GM18502 (cell line): ENCODE measurements around the gene BNIP5.

Experiments used
- ATAC-seq: cut with Tn5 transposase; IDR thresholded peaks from one replicate; pipeline ENCODE4 v1.9.1; 2021; ENCODE audit warnings: mild to moderate bottlenecking; ENCODE audit not compliant: unreplicated experiment, poor library complexity

Gene BNIP5

DNA sequence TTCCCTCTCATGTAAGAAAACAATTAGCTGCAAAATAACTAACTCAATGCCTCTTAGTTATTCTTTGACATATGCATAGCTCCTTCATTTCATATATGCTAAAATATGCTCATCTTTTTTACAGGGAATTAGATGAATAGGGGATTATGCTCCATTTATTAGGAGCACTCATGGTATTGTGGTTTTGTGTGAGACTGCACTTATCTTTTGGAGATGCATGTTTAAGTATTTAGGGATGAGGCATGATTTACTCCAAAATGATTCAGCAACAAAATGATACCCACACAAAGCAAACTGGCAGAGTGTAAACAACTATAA, 8.8 kb downstream of the BNIP5 start:
- no peak for ATAC-seq

DNA sequence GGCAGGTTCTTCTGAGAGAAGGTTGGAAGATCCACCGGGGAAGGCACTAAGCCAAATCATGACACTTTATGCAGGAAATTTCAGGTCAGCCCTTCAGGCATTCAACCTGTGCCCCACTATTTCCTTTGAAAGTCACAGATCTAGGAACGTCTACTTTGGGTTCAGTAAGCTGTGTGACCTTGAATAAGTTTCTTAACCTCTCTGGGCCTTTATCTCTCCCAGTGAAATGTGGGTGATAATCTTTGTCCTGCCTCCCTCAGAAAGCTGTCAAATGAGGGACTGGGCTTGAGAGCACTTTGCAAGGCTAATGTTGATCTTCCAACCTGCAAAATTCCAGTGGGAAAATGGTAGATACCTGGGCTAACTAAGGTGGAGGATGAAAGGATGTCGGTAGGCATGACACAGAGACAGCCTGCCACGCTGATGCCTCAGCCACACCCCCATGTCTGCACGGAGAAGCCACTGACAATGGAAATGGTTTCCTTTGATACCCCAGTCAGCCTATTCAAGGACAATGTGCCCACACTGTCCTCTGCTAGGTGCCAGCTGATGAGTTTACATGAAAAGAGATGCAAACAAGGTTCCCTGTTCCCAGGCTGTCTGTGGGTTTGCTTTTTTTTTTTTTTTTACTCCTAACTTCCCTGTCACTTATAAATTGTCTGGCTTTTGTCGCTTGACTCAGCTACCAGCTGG, 9.3 kb downstream of the BNIP5 start:
- ATAC-seq, result no peak

DNA sequence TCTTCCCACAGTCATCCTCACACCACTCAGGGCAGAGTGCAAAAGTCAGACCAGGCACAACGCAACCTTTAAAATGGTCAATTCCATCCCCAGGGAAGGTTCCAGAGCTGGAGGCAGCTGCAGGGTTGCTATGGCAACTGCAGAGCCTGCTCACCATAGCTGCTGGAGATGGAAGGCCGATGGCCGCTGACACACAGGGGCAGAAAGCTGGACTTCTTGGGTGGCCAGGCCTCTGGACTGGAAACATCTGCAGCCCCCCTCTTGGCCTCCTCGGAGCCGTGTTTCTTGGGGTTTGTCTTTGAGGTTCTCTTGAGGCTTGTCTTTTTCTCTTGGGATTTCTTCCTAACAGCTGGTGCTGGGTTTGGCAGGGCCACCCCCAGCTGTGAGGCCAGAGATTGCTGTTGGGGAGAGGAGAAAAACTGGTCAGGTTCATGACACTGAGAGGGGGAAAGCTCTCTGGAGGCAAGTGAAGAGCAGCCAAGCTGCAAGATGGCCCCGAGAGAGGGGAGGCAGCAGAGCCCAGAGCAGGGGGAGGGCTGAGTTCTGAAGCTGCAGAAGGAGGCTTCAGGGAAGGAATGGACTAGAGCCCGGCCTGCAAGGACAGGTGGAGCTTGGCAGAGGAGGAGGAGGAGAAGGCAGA, 10.2 kb downstream of the BNIP5 start:
- ATAC-seq, result no peak

DNA sequence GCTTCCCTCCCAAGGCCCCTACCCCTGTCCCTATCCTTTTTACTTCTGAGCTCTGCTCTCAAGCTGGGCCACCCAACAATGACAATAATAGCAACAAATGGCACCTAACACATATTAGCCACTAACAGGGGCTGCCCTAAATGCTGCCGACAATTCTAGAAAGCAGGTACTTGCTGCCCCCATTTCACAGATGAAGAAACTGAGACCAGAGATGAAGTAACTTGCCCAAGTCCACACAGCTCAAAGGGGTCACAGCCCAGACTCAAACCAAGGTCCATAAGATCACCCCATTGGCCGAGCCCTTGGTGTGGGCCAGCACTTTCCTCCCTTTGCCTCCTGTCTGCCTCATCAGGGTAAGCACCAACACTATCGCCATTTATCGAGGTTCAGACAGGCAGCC, 12.0 kb downstream of the BNIP5 start:
- ATAC-seq, result no peak

DNA sequence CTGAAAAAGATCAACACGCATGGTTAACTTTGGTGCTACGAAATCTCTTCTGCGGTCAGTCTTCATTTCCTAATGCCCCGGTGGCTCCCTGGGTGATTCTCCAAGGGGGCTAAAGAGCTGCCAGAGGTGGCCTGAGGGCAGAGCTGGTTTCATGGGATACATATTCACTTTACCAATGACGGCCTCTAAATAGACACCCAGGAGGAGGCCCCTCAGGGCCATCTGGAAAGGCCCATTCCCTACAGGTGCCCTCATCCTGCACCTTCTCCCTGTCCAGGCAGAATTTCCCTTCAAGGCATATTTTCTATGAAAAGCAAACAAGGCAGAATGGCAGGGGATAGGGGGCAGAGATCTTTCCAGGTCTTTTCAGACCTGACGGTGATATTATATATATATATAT, 12.5 kb downstream of the BNIP5 start:
- ATAC-seq, result no peak

DNA sequence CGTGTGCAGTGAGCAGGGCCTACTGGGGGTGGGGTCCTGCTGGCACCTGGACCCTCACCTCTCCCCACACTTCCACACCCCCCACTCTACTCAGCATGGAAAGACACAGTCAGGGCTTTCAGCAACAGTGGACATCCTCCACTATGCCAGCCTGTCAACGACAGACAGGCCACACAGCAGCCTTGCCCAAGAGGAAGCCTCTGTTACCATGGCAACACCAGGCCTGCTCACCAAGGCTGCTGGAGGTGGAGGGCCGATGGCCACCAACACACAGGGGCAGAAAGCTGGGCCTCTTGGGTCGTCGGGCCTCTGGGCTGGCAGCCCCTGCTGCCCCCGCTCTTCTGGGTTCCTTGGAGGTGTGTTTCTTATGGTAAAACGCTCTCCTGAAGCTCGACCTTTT, 13.6 kb downstream of the BNIP5 start:
- no peak for ATAC-seq

DNA sequence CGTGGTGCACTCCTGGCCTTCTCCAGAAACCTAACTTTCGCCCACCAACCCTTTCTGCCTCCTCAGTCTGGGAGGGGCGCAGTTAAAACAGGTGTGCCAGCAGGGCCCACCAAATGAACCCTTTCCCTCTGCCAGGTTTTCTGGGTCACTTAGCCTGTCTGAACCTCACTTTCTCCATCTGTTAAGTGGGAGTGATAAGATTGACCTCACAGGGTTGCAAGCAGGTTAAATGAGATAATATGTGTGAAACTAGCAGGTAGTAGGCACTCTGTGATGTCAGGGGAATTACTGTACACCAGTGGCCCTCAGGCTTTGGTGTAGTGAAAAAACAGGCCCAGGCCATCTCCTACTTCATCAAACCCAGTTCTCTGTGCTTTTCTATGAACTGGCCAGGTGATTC, 14.1 kb downstream of the BNIP5 start:
- no peak for ATAC-seq

DNA sequence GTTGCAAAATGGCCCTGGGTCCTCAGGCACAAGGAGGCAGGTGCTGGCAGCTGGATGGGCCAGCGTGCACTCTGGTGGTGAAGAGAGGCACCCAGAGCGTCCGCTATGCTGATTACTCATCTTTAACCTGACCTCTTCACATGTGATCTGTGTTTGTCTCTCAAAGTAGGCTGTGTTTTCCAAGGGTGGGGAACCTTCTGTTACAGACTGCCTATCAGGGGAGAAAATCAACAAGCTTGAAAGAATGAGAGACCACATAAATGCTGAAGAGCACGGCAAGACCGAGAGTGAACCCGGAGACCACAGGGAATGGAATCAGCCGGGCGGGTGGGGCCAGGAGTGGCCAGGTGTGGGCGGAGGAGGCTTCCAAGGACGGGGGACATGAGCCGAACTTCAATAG, 16.2 kb downstream of the BNIP5 start:
- ATAC-seq, result no peak

DNA sequence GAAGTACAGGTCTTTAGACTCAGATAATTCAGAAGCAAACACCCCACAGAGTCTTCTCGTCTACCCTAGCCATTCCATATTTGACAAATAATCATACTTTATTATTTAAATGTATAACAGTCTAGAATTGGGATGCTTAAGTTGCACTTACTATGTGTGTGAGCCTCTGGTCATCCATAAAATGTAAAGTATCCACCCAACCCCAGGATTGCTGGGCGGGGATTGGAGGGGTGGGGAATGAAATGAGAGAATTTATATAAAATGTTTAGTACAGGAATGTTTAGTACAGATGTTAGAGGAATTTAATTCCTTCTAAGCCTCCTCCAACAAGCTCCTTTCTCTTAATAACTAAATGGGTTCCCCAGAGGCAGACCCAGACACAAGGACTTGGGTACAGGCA, 16.9 kb downstream of the BNIP5 start:
- no peak for ATAC-seq

DNA sequence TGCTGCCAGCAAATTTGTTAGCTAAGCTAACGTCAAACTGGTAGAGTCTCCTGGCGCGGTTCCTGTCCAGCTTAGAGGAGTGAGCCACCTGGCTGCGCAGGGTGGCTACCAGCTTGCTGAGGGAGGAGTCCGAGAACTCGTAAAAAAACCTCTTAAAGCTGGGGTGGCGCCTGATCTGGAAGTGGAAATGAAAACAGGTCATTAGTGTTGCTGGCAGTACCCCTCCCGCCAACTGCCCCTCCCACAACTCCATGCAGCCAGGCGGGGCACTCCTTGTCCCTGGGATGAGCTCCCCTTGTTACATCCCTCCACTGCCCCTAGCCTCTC, 17.3 kb downstream of the BNIP5 start:
- no peak for ATAC-seq

DNA sequence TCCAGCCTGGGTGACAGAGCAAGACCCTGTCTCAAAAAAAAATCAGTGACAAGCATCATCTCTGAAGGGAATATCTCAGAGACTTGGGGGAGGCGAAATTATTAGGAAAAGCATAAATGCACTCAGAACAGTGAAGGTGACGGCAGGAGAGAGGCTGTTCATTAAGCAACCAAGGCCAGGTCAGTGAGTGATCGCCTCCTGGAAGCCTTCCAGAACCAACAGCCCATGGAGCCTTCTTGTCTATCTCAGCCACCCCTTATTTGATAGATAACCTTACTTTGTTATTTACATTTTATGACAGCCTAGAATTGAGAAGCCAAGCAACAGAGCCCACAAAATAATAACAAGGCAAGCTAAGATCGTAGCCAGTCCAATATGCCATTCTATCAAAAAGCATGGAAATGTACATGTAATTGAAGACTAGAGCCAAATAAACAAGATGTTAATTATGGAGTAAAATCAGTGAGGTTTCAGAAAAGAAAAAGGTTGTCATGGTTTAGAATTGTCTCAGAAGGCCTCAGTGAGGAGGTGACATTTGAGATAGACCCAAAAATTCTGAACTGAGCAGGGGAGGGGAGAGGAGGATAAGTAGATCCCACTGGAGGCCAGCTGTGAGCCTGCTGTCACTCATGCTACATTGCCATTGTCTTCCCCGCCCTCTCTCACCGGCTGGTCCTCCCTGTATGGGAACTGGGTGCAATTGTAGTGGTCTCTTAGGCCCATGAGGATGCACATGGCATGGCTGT, 17.8 kb downstream of the BNIP5 start:
- no peak for ATAC-seq

DNA sequence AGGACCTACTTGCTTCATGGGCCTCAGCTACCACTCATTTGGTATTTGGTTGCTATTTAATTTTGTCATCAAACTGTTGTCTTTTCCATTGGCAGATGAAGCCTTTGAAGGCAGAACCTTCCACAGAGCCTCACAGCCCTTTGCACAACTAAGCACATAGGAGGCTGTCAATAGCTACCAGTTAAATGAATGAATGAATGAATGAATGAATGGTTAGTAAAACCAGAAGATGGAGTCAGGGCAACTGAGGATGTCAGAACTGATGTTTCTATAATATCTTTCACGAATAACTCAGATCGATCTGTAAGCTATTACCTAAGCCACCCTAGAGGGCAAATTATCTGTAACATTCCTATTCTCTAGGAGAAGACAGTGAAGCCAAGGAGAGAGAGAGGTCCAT, 19.1 kb downstream of the BNIP5 start:
- no peak for ATAC-seq

DNA sequence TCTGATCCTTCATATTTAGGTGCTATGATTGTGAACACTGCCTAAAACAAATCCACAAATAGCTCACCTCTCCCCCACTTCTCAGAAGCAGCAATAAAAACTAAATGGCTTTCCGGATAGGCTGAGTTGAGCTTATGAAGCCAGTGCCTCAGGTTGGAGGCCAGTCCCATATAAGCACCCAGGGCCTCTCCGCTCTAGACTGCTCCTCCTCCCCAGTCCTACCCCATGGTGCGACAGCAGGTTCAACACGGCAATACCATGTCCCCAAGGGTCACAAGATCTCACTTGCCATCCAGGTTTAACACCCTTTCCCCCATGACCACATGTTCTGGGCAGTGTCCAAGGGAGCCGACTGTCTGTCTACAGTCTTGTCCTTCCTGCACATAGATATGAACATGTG, 20.8 kb downstream of the BNIP5 start:
- ATAC-seq, result no peak

DNA sequence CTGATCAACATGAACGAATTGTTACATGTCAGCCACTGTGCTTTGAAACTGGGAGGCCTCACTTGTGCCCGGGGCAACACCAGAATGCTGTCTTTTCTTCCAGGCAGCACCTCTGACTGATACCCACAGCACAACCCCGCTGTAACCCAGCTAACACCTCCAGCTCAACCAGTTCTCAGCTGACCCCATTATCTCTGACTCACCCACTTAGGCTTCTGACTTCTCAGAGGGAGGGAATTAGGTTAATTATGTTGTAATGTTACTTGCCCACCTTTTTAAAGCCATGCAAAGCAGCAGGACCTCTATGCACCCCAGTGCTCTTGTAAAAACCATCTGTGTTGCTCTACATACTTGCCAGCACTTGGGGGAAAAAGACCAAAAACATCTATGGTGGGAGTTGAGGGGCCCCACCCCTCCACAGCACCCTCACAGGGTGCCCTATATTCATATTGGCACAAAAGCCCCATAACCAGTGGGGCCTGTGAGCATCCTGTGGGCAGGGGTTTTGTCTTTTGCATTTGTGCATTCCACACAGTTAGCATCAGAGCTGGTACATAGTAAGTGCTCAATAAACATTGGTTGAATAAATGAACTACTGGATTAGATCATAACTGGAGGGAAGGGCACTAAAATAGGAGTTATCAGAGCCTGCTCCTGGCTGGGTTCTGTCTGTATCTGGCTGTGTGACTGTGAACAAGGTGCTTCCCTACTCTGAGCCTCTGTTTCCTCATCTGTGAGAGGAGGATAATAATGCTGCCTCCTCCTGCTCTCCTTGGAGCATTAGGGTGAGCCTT, 22.3 kb downstream of the BNIP5 start:
- no peak for ATAC-seq

DNA sequence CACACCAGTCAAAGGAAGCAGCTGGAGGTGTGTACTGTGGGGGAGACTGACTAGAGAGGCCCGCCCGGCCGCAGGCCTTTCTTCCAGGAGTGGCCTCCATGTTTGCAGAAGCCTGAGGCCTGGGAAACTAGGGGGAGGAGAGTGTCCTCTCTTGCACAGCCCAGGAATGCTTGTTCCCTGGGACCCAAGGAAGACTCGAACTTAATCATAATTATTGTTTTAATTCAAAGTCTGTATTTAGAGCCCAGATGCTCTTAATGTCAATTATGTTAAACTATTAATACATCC, 23.1 kb downstream of the BNIP5 start:
- no peak for ATAC-seq

DNA sequence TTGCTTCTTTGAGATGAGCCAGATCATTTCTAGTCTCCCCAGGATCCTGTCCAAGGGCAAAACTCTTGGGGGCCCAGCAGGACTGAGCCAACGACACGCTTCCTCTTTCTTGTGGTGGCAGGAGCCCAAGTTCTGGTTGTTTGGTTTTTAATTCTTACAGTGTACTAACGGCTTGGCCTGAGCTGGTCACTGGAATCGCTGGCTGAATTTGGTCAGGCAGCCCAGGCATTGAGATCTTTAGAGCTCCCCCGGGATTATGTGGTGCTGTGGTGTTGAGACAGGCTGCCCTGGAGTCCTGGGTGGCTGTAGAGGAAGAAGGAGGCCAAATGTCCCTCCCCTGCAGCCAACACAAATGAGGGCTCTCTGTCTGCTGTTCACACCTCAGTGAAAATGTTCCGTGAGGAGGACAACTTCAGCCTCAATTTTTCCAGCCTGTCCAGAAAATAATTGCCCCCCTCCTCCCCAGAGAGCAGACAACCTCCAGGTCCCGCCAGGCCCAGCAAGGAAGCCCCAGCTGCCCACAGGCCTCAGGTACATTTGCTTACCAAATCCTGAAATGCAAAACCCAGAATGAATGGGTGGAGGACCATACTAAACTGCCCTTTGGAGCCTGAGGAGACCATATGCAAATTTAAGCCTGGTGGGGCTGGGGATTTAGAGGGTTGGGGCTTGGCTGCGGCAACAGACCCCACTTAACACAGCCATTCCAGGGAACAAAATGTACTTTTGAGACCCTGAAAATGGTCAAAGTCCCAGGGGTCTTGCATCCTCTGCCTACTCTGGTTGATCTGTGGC, 23.6 kb downstream of the BNIP5 start:
- ATAC-seq, result no peak

DNA sequence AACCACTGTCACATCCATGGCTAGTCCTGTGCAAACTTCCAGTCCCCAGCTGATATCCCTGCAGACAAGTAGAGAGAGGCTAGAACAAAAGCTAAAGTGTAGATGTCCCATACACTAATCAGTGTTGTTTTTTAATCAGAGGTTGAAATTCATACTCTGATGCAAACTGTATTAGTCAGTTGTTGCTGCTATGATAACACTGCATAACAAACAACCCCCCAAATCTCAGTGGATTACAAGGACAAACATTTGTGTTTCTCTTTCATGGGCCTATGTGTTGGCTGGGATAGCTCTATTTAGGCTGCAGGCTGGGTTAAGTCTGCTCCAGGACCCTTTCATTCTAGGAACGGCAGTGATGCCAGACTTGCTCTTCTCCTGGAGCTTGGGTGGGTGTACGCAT, 26.8 kb downstream of the BNIP5 start:
- ATAC-seq, result no peak

DNA sequence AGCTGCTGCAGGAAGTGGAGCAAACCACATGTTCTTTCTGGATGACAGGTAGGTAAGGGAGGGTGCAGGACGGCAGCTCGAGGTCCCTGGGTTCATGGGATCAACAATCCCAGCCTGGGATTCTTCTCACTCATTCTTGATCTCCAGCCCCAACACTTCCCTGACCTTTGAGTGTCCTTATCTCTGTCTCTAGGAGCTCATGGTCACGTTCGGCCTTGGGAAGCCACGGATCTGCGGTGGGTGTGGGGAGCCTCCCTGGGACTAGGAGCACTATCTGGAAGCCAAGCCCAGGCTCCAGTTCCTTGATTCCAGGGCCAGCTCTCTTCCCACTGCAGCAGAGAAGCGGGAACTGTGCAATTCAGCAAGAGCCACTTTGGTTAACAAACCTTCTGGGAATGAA, 27.5 kb downstream of the BNIP5 start:
- no peak for ATAC-seq

DNA sequence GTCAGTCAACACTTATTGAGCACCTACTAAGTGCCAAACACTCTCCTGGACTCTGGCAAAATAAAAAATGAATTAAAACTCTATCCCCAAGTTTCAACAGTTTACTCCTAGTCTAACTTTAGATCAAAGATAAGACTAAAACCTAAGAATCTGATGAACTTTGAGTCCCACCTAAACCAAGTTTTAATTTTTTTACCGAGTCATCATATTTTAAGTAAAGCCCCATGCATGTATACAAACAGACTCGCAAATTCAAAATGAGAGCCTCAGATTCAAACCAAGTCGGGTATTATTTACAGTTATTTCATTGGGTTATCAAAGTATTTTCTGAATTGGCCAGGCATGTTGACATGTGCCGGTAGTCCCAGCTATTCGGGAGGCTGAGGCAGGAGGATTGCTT, 28.2 kb downstream of the BNIP5 start:
- ATAC-seq, result no peak

DNA sequence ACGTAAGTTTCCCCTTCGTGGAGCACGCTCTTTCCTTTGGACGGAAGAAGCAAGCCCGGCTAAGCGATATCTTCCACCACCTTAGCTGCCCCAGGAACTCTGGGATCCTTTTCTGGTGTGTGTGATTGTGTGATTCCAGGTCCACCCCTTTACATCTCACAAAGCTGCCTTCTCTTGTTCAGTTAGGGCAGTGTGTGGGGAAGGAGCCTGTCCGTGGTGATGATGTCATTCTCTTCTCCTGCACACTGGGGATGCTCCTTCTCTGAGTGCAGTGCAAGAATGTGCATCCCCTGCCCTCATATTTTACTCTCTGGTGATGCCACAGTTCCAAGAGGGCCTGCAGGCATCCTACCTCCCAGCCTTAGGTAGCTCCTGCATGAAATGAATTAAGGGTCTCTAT, 30.3 kb downstream of the BNIP5 start:
- no peak for ATAC-seq

DNA sequence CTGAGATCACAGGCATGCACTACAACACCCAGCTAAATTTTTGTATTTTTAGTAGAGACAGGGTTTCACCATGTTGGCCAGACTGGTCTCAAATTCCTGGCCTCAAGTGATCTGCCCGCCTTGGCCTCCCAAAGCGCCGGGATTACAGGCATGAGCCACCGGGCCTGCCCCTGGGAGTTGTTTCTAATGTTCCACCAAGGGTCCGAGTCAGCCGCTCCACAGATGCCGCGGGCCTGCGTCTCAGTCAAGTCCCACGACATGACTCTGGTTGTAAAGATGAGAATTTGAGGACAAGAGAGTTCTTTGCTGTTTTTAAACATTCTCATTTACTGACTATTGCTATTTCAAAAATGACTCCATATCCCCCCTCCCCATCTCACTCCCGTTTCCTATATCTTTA, 30.8 kb downstream of the BNIP5 start:
- no peak for ATAC-seq
